GM18861 (cell line): ENCODE data around the gene EFCAB6.

ENCODE experiments used
- ATAC-seq: cut with Tn5 transposase; IDR thresholded peaks from one replicate; pipeline ENCODE4 v1.9.1; 2021; ENCODE audit not compliant: unreplicated experiment

The EFCAB6 gene

GRCh38 chr22:43749473-43749872 lies 62.6 kb downstream of the EFCAB6 start:
- no peak for ATAC-seq

DNA sequence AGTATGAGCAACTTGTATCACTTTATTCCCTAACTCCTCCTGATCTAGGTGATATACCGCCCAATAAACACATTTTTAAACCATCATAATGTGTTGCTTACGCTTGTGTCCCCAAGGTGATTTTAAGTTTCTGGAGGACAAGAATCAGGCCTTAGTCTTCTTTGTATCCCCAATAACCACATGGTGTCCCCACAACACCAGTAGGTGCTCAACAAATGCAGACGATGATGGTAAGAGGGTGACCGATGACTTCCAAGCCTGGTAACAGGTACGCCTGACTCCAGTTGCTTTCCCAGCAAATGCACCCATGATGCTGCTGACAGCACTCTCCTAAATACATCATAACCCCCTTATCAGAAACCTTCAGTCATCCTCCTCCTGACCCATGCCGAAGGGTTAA lies 64.2 kb downstream of the EFCAB6 start:
- ATAC-seq, result no peak

DNA sequence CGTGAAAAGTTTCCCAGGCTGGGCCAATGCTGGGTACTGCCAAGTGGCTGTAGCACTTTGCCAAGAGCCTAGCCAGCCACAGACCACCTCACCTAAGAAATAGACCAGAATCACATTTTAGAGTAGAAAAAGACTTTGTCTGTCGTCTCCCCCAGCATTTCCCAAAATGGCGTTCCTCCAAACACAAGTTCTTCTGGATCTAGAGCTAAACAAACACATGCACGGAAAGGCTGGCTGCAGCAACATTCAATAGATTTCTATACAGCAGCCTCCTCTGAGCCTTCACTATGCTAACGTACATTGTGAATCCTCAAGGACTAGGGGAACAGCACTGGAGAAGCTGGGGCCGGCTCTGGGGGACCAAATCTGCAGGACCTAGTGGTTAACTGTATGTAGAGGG lies 65.0 kb downstream of the EFCAB6 start:
- ATAC-seq, result no peak

DNA sequence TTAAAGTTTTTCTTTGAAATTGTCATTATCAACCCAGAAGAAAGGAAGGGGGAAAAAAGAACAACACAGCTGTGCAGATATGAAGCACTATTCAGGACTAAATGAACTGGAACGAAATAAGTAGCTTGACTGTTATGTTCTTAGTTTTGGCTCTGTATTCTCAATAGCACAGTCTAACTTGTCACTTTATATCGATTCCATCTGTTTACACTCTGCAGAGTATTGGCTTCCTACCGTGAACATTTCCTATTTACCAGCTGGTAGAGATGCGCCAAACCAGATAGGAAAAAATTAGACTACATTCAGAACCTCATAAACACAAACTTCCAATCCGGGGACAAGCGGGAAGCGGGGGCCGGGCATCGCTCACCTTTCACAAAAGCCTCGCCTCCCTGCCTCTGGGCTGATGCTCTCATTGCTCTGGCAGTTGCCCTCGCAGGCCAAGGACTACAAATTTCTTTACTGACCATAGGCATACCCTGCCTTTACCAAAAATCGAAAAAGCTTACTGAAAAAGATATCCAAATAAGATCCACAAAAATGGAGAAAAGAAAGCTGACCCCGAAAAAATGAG lies 66.2 kb downstream of the EFCAB6 start:
- ATAC-seq, result no peak

- no peak for ATAC-seq
Observed at GRCh38 chr22:43745411-43745770, 66.7 kb downstream of the EFCAB6 start.

- ATAC-seq, result no peak
Observed at GRCh38 chr22:43744700-43745410, 67.2 kb downstream of the EFCAB6 start.

DNA sequence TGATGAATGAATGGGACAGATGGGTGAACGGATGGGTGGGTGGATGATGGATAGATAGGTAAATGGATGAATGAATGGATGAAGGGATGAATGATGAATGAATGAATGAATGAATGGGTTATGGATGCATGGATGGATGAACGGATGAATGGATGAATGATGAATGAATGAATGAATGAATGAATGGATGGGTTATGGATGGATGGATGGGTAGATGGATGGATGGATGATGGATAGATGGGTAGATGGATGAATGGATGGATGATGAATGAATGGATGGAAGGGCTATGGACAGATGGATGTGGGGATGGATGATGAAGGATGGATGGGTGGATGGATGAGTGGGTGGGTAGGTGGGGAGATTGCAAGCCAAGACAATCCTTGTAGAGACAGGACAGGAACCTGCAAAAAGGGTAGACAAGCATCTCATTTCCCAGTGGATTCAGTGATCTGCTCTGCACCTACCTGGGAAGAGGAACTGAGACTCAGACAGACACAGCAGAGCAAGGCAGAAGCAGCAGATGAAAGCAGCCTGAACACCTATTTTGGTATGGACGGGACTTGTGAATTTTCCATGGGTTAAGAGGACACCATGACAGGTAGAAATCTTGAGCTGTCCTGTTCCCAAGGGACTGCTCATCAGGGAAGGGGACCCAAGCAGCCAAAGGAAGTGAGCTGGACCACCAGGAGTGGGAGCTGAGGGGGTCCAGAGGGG lies 68.0 kb downstream of the EFCAB6 start:
- no peak for ATAC-seq

- no peak for ATAC-seq
Observed at GRCh38 chr22:43743131-43743530, 69.0 kb downstream of the EFCAB6 start.

GRCh38 chr22:43742154-43742950 lies 69.8 kb downstream of the EFCAB6 start:
- no peak for ATAC-seq

DNA sequence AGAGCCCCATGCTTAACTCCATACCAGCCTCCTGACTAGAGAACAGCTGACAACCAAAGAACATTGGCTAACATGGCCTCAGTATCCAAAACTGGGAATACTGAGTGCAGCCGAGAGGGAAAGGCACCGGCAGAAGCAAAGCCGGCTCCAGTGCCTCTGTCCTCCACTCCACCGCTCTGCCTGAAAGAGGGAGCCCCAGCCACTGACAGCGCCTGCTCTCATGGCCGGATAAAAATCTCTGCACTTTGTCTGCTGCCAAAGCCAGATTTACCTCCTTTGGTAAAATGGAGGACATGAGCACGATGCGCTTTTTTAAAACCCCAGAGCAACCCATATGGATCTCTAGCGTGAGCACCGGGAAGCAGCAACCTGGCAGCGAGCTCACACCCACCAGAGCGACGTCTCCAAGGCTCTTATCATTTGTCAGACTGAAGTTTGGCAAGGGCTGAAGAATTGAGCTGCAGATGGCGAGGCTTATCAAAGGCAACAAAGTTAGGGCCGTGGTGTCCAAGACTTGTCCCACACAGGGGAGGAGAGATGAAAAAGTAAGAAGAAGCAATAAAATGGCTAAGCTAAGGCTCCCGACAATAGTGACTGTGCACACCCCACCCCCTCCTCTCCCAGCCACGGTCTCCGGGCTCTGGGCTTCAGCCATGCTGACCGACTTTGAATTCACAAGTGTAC lies 71.4 kb downstream of the EFCAB6 start:
- no peak for ATAC-seq

DNA sequence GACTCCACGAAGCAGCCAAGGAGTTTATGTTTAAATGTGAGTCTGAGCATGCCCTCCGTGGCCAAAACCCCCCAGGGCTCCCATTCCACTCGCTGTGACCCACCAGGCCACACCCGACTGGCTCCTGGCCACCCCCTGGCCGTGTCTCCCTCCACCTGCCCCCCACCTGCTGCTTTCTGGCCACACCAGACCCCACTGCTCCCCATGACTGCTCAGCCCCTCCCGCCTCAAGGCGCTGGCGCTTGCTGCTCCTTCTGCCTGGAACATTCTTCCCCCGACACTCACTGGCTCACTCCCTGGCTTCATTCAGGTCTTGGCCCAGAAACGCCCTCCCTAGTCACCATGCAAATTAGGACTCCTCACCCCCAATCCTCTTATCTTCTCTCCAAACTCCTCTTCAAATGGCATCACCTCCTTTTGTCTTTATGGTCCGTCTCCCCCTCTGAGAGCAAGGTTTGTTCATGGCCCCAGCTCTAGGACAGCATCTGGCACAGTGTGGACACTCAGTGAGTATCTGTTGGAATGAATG lies 72.2 kb downstream of the EFCAB6 start:
- no peak for ATAC-seq

DNA sequence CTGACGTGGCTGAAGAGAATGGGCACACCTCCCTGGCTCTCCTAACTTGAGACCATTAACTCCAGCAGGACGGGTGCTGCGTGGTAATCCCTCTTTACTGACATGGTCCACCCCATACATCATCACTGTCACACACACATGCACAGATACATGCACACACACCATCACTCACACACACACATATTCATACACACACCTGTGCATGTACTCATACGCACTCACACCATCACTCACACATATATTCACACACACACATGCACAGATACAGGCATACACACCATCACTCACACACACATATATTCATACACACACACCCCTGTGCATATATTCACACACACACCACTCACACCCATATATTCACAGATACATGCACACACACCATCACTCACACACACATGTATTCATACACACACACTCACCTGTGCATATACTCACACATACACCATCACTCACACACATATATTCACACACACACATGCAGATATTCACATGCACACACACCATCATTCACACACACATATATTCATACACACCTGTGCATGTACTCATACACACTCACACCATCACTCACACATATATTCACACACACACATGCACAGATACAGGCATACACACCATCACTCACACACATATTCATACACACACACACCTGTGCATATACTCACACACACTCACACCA lies 74.8 kb downstream of the EFCAB6 start:
- no peak for ATAC-seq

DNA sequence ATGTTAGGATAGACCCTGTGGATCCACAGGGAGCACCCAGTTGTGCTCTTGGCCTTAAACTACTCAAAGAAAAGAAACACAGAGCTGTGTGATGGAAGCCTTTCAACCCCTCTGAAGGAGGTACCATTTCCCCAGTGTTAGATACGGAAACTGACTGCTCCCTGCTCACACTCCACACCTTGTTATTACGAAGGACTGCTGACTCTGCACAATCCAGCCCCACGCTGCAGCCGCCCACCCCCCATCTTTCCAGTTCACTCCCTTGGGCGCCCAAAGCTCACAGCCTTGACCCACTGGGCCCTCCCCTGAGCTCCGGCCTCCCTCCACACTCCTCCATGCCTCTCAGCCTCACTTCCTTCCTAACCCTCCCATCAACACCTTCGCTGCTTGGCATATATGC lies 75.5 kb downstream of the EFCAB6 start:
- no peak for ATAC-seq

DNA sequence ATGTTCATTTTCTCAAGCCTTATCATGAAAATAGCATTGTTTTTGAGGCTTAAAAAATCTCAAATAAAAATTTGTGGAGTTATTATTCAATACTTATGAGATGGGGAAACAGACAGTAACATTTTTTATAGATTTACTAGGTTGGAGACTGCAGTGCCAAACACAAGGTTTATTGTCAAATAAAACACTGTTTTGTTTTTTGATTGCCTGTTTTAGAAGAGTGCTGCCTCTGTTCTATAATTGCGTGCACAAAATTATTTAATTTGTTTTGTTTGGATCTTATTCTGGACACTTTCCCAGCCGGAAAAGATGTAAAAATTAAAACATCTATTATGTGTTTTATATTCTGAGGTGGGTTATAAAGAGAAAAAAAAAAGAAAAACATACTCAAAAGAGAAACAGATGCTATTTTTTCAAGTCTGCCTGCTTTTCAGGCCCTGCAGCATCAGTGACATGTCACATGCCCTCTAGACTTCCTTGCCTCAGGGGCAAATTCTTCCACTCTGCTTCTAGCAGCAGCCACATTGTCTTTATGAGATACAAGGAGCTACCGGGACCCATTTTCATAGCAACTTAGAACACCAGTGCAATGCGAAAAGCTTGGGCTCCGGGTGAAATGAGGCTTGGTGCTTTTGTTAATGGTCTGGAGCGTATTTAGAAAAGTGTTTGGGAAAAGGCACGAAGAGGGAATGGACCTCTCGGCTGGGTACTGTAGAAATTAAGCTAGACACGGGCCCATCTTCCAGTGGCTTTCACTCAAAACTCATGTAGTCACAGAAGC lies 77.5 kb downstream of the EFCAB6 start:
- no peak for ATAC-seq

- ATAC-seq, result no peak
Observed at GRCh38 chr22:43733138-43733537, 79.0 kb downstream of the EFCAB6 start.

GRCh38 chr22:43731988-43732387 lies 80.1 kb downstream of the EFCAB6 start:
- no peak for ATAC-seq

GRCh38 chr22:43726964-43727543 lies 85.1 kb downstream of the EFCAB6 start:
- ATAC-seq, result no peak

- no peak for ATAC-seq
Observed at GRCh38 chr22:43726322-43726721, 85.8 kb downstream of the EFCAB6 start.

- ATAC-seq, result no peak
Observed at GRCh38 chr22:43723816-43724215, 88.3 kb downstream of the EFCAB6 start.
